Body of pancreas (tissue), 4 donors: ENCODE data around the gene OXCT1. TPM values are rescaled to one million over a fixed set of nuclear protein-coding genes. Genes with fewer than 3 reads are reported as not detected.

Source experiments
- ATAC-seq: fragments of 150-250 bp; one replicate; pipeline ENCODE4 v1.9.1; 2016
- DNase-seq, 4 donors: peaks; one replicate each; pipeline ENCODE4 v3.0.0-alpha.2; 2019
- H3K27ac ChIP-seq, 4 donors: fragments of 200-600 bp; sonication (generic); 1 replicate in 3 of 4; 2 replicates in 1 of 4; pipeline versions ENCODE4 v1.5.1 to v1.6.1; 2016 to 2019; ENCODE audit warnings: mild to moderate bottlenecking in 1 of 4, mixed read lengths in 1 of 4, moderate library complexity in 1 of 4
- H3K27me3 ChIP-seq, 2 donors: fragments of 200-600 bp; sonication (generic); one replicate each; pipeline ENCODE4 v1.6.0; 2016; ENCODE audit warnings: mild to moderate bottlenecking in 1 of 2
- H3K36me3 ChIP-seq, 2 donors: fragments of 200-600 bp; sonication (generic); replicated peaks in 1 of 2; 2 replicates each; pipeline ENCODE4 v1.5.1; 2016; ENCODE audit warnings: low read depth in 2 of 2; ENCODE audit not compliant: insufficient read depth in 1 of 2
- H3K4me1 ChIP-seq: fragments of 200-600 bp; sonication (generic); one replicate; pipeline ENCODE4 v1.6.0; 2016
- H3K4me3 ChIP-seq, 2 donors: fragments of 200-600 bp; sonication (generic); 1 replicate in 1 of 2; 2 replicates in 1 of 2; pipeline ENCODE4 v1.5.1; 2016 to 2019
- H3K9me3 ChIP-seq, 3 donors: fragments of 200-600 bp; sonication (generic); 1 replicate in 2 of 3; 2 replicates in 1 of 3; pipeline ENCODE4 v1.5.1; 2016
- CTCF ChIP-seq, 7 experiments: fragments of 450-650 bp in 4 of 7; fragments of 200-600 bp in 3 of 7; sonication (generic) in 3 of 7; IDR thresholded peaks; one replicate each; pipeline ENCODE4 v1.5.1; 2016 to 2019; ENCODE audit warnings: antibody characterized with exemption in 7 of 7
- POLR2A ChIP-seq, 3 donors: fragments of 450-650 bp; IDR thresholded peaks; one replicate each; pipeline ENCODE4 v1.6.1; 2016; ENCODE audit warnings: antibody characterized with exemption in 3 of 3, mild to moderate bottlenecking in 2 of 3
- WGBS, 2 donors: methylation state at CpG; one replicate each; pipeline ENCODE4 v1.1.5; 2017; 5-methylcytosine and 5-hydroxymethylcytosine counted together
- intact Hi-C: fragments of 100-400 bp; cut with DNase I; formaldehyde crosslinking; loops from one replicate; pipeline ENCODE4 v1.15.1; 2023
- total RNA-seq, 2 donors: library from RNA; depleted of rRNA; stranded (reverse); fragments of >200 nt; gene quantifications; one replicate each; pipeline ENCODE4 v1.1.0, GENCODE V29; 2016

The OXCT1 gene
- total RNA-seq, 2 donors from 2014 or later, result 3.9 to 7.9 TPM

GRCh38 chr5:41797662-41798061, 72.6 kb downstream of the OXCT1 start:
- TF ChIP-seq POLR2A (IDR thresholded peaks at IDR 0.05) (no peak), CTCF (IDR thresholded peaks at IDR 0.05) (no peak)
- Histone ChIP-seq H3K4me1 (no peaks in the 10 kb centered on the region), H3K4me3 (no peak overlapping the region), H3K27ac (no peak overlapping the region), H3K9me3 (no peaks in the 10 kb centered on the region), H3K36me3 (no peaks in the 10 kb centered on the region), H3K27me3 (no peaks in the 10 kb centered on the region)
- 90 to 98% methylated on average over 2 of the region's 2 CpGs for WGBS, 2 donors
- ATAC-seq (no peak), DNase-seq (no peak)
- intact Hi-C loops, result no loop called here

- Histone ChIP-seq H3K27me3 (no peaks in the 10 kb centered on the region), H3K36me3 (no peaks in the 10 kb centered on the region), H3K4me3 (no peak overlapping the region), H3K4me1 (no peaks in the 10 kb centered on the region), H3K9me3 (no peaks in the 10 kb centered on the region), H3K27ac (no peak overlapping the region)
- DNase-seq (no peak), ATAC-seq (no peak)
- TF ChIP-seq CTCF (IDR thresholded peaks at IDR 0.05) (no peak), POLR2A (IDR thresholded peaks at IDR 0.05) (no peak)
- intact Hi-C loops, result no loop called here
Measured at GRCh38 chr5:41796061-41796460, 74.2 kb downstream of the OXCT1 start.

- ATAC-seq, result no peak
- DNase-seq, result no peak
- H3K9me3 ChIP-seq, result no peaks in the 10 kb centered on the region
- H3K27me3 ChIP-seq, result no peaks in the 10 kb centered on the region
- no peaks in the 10 kb centered on the region for H3K36me3 ChIP-seq
- H3K4me1 ChIP-seq, result no peaks in the 10 kb centered on the region
- no peak overlapping the region for H3K4me3 ChIP-seq
- intact Hi-C loops, result no loop called here
- TF ChIP-seq CTCF (IDR thresholded peaks at IDR 0.05) (no peak), POLR2A (IDR thresholded peaks at IDR 0.05) (no peak)
- no peak overlapping the region for H3K27ac ChIP-seq
- 81 to 94% methylated on average over 6 of the region's 6 CpGs for WGBS, 2 donors
Measured at GRCh38 chr5:41795125-41795524, 75.1 kb downstream of the OXCT1 start.

DNA sequence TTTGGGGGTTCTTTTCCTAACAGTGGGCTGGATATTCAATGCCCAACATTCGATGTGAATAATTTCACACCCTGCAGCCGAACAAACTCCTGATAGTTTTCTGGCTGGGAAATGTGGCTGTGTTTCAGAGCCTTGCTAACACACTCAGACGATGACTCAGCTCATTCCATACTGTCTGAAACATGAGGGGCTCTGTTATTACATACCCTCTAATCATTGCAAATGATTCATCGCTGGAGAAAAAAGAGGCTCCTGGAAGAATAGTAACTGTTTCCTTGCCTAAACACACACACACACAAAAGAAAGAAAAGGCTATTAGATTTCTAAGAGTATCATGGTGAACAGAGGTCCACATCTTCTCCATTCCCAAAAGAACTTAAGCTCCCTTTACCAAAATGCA, 75.8 kb downstream of the OXCT1 start:
- intact Hi-C loops, result no loop called here
- Histone ChIP-seq H3K27me3 (no peaks in the 10 kb centered on the region), H3K36me3 (no peaks in the 10 kb centered on the region), H3K27ac (no peak overlapping the region), H3K4me3 (no peak overlapping the region), H3K9me3 (no peaks in the 10 kb centered on the region), H3K4me1 (no peaks in the 10 kb centered on the region)
- DNase-seq (no peak), ATAC-seq (no peak)
- no peak for TF ChIP-seq POLR2A (IDR thresholded peaks at IDR 0.05)
- TF ChIP-seq CTCF (IDR thresholded peaks at IDR 0.05), result no peak
- 55 to 63% methylated on average over 4 of the region's 4 CpGs for WGBS, 2 donors

DNA sequence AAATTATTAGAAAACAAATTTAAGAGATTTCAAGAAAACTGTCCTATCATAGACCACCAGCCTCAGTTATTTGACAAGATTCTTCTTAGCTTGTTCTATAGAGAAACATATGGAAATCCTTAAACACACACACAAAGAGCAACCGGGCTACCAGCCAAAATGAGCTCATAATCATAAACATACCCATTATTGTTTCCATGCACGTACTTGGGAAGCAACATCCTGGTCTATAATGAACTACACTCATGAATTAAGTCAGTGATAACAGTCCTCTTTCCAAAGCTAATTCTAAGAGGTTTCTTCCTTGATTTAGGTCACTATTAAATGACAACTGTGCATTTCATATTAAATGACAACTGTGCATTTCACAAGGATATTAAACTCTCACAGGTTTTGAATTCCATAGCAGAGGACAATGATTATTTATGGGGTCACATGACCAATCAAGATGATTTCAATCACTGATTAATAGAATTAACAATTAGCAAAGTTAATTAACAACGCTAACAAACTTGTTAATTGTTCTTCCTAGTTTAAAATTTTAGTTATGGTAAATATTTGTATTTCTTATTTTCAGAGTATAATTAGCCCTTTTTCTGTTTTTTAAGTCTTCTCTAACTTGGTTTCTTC, 77.0 kb downstream of the OXCT1 start:
- Histone ChIP-seq H3K9me3 (no peaks in the 10 kb centered on the region), H3K4me1 (no peaks in the 10 kb centered on the region), H3K27me3 (no peaks in the 10 kb centered on the region), H3K4me3 (no peak overlapping the region), H3K36me3 (no peaks in the 10 kb centered on the region), H3K27ac (no peak overlapping the region)
- ATAC-seq (no peak), DNase-seq (no peak)
- TF ChIP-seq POLR2A (IDR thresholded peaks at IDR 0.05) (no peak), CTCF (IDR thresholded peaks at IDR 0.05) (no peak)
- WGBS, 2 donors, result 77 to 82% methylated on average over 3 of the region's 3 CpGs
- intact Hi-C loops, result no loop called here
